GM18873 (cell line): ENCODE data around the gene CDC40.
"Not testable (repeated sequence)": the region's sequence is repeated elsewhere in the genome, so short reads cannot be mapped to it uniquely, and the experiment has no call there.

Source experiments
- ATAC-seq: cut with Tn5 transposase; IDR thresholded peaks from one replicate; pipeline ENCODE4 v1.9.1; 2021; ENCODE audit warnings: mild to moderate bottlenecking, moderate library complexity, moderate number of reproducible peaks; ENCODE audit not compliant: unreplicated experiment, low FRiP score

Gene CDC40

DNA sequence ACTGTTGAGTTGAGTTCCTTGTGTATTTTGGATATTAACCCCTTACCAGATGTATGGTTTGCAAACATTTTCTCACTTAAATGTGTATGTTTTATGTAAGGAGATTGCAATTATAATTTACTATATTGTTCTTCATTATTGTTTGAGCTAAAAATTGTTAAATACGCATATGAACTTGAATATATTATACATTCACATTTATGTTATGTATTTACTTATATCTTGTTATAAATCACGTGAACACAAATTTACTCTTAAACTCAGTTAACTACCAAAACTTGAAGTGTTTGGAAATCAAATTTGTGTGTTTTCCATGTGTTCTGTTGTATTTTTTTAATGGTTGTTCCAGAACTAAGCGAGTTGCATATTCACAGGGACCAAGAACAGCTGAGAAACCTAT lies 18.3 kb downstream of the CDC40 start:
- ATAC-seq: no peak

DNA sequence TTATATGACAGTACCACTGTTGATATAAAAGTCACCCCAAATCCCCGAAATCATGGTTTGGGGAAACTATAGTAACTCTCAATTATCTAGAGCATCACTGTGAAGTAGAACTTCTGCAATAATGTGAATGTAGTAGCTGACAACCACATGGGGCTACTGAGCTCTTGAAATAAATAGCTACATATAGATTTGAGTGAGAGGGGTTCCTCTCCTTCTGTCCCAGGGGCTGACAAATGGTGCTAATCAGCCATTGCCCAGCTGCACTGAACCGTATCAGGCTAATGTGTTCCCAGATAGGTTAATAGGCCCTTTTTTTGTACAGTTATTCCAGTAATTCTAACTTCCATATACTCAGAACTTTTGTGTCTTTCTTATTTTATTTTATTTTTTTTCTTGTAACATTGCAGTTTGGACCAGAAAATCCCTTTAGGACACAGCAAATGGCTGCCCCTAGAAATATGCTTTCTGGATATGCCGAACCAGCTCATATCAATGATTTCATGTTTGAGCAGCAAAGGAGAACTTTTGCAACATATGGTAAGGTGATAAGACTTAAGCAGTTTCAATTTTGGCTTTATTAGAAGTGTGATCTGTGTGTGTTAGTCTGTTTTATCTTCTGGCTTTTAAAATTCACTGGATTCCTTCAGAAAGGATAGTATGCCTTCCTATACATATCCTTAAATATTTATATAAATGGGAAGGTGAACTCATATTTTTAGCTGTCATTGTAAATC lies 21.1 kb downstream of the CDC40 start:
- no peak for ATAC-seq

DNA sequence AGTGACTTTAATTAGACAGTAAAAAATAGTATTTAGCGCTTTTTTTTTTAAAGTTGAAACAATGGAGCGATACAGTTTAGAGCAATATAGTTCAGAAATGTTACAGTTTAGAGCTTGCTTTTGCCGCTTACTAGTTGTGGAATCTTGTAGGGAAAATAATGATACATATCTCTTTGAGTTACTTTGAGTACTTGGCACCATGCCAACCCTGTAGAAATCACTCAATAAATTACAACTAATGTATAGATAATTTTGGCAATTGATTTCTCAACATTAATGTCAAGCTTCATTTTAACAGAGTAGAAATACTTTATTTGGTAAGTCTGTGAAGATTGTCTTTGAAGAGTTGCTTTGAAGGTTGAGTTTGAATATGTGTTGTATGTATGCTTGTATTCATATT lies 27.4 kb downstream of the CDC40 start:
- no peak for ATAC-seq

DNA sequence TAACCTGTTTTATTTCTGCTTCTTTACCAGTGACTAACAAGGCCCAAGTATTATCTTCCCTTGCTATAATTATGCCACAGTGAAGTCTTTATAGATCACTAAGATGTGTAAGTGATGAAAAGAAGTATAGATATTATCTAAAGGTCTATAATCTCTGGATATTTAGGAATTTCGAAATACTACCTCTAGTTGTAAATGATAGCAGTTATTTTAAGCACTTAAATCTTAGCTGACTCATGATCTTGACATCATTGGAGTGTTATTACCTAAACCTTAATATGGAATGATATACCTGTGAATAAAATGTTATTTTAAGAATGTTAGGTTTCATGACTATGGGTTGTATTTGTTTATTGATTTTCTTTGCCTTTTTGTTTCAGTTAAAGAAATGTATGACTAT lies 31.5 kb downstream of the CDC40 start:
- no peak for ATAC-seq

DNA sequence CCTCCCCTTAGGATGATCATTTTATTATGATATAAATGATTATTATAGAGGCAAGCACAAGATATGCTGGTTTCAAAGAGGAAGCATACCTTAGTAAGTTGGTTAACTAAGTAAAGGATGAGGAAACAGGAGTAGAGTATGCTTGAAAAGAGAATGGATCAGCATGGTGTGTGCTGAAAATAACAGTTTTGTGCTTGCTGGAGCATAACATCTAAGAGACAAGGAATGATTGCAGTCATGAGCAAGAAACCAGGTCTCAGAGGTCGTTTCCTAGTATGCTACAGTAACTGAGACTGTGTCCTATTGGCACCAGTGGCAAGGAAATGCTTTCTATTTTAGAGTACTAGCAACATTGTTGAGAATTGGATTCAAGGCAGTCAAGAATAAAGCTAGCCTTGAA lies 34.1 kb downstream of the CDC40 start:
- no peak for ATAC-seq

DNA sequence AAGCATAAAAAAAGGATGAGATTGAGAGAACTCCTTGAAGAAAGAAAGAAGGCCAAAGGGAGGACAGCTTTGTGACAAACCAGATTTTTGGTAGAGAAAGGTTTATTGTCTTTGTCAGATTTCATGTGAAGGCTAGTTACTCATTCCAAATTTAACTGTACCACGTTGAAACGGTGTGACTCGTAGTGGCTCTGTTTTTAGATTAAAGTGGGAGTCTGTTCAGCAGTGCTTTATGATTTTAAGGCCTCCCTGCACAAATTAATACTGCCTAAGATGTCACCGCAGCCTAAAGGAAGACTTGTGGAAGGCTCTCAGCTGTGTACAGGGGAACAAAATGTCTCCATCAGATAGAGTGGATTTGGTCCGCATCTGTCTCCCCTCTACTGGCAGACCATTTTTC lies 35.9 kb downstream of the CDC40 start:
- no peak for ATAC-seq

DNA sequence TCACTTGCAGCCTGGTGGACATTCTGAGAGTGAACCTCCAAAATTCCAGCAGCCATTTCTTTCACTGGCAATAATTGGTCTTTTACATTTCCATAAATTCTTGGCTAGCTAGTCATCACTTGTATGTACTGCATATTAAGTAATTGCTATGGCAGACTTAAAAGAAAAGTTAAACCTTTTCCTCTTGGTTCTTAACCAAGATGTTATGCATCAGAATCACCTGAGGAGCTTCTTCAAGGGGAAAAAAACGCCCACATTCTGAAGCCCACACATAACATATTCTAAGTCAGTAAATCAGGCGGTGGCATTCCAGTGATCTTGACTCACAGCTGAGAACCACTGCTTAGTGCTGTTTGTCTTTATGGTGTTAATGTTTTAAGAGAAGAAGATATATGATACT lies 37.0 kb downstream of the CDC40 start:
- no peak for ATAC-seq

DNA sequence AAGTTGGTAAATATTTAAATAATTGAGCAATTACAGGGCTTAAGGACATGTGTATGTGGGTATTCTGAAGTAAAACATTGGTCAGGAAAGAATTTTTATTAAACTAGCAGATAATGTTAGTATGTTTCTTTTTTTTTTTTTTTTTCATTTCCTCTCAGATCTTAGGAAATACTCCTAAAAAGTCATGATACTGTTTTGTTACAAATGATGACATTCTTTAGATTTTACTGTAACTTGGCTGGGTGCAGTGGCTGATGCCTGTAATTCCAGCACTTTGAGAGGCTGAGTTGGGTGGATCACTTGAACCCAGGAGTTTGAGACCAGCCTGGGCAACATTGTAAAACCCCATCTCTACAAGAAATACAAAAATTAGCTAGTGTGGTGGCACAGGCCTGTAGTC lies 41.5 kb downstream of the CDC40 start:
- no peak for ATAC-seq

DNA sequence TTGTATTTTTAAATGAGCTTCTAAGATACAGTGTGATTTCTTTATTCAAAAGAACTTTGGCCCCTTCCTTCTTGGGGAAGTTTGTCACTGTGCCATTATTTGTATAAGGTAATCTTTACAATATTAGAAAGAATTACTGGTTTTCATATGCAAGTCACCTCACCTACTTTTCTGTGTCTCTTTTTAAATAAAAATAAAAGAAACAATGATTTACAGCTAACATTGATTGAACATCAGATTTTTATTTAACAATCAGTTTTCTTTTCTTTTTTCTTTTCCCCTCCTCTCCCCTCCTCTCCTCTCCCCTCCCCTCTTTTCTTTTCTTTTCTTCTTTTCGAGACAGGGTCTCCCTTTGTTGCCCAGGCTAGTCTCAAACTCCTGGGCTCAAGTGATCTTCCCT lies 46.0 kb downstream of the CDC40 start:
- no peak for ATAC-seq

DNA sequence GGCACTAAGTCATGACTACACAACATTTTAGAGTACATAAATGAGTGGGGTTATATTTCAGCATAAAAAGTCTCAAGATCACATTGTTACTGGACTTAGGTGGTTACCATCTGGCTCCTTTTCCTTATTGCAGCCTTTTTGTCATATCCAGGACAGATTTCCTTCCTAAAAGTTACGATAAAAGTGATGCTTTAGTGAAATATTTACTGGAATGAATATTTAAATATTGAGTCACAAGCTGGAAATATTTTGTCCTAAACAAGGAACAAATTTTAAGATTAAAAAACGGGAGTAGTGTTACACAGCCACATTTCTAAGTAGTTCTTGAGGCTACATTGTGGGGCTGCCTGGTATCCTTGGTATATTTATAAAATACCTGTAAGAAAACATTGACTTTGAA lies 52.2 kb downstream of the CDC40 start:
- no peak for ATAC-seq

DNA sequence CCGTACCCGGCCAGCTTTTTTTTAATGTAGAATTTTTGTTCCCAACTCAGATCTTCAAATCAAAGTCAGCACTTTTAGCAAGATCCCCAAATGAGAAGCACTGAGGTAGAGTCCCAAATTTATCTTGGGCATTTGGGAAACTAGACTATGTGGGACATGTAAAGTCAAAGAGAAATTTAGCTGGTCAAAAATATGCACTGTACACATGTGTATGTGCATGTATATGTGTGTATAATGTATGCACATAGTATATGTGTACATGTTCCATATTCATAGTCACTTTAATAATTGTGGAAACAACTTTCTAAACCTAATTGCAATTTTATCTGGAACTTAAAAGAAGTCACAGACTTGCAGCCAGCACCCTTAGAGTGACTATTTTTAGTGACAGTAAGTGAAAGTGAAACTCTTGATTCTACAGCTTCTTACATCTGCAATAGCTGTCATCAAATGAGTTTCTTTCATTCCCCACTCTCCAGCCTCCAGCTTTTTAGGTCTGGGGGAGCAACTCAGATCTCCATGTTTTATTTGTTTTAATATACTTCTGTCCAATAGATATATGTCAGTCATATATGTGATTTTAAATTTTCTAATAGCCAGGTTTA lies 53.6 kb downstream of the CDC40 start:
- ATAC-seq: peak; percentile 90

DNA sequence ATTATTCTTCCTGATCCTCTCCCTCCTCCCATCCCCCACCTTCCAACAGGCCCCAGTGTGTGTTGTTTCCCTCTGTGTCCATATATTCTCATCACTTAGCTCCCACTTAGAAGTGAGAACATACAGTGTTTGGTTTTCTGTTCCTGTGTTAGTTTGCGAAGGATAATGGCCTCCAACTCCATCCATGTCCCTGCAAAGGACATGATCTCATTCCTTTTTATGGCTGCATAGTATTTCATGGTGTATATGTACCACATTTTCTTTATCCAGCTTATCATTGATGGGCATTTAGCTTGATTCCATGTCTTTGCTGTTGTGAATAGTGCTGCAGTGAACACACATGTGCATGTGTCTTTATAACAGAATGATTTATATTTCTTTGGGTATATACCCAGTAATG lies 55.8 kb downstream of the CDC40 start:
- not testable (repeated sequence) for ATAC-seq

DNA sequence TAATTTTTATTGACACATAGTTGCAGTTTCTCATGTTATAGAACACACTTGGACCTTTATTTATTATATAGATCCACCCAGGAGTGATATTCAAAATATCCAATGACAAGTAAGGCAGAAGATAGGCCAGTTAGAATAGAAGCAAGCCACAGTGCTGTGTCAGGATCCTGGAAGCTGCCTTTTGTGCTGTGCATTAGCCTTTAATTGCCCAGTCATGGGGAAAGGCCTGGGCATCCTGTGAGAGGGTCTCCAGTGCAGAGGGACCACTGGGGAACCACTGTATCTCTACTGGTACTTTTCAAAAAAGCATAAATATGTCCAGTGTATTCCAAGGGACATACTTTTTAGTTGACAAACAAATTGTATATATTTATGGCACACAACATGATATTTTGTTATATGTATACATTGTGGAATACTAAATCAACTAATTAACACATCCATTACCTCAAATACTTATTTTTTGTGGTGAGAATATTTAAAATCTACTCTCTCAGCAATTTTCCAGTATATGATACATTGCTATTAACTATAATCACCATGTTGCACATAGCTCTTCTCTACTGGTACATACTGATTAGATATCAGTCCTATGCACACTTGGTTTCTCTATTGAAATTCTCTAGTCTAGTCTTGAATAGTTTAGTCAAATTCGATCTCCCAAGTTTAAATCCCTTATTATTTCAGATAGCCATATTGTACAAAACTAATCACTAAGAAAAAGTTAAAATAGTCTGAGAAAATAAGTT lies 59.5 kb downstream of the CDC40 start:
- no peak for ATAC-seq

DNA sequence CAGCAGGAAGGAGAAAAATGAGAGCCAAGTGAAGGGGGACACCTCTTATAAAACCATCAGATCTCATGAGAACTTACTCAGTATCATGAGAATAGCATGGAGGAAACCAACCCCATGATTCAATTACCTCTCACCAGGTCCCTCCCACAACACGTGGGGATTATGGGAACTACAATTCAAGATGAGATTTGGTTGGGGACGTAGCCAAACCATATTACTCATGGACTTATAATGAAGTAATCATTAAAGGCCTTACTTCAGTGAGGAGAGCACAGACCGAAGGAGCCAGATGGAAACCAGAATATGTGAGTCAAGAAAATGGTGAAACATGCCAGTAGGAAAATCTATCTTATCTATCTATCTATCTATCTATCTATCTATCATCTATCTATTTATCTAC lies 64.4 kb downstream of the CDC40 start:
- not testable (repeated sequence) for ATAC-seq

DNA sequence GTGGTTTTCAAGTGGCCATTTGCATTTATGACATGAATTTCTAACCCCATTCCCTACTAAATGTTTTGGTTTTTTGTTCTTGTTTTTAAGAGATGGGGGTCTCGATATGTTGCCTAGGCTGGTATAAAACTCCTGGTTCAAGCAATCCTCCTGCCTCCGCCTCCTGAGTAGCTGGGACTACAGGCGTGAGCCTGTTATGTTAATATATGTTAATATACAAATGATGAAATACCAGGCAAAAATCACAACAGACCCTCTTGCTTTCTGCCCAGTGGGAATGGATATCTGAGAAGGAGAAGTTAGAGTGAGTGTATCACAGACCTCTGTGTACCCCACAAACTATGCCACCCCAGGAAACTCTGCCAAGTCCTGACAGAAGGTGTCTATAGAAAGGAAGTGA lies 66.2 kb downstream of the CDC40 start:
- ATAC-seq: no peak

DNA sequence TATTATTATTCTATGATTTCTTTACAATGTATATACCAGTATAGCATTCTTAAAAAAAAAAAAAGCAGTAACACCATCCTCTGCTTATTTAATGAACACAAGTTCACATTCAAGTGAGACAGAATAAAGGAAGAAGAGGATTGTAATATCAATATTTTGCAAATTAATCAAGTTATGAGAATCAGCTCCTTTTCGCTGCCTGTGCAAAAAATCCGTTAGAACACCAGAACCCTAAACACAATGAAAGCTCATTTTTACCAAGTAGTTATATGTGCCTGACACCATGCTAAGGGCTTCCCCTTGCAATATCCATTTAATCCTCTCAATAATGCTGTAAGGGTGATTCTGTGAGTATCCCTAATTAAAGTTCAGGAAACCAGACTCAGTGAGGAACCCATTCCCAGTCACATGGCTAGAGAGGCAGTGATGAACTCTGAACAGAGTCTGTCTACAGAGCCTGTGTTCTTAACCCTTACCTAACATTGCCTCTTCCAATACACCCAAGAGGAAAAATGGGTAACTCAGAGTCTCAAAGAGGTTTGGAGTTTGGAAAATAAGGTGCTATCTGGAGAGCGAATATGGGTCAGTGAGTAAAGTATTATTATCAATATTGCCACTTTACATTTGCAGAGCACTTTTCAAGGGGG lies 66.8 kb downstream of the CDC40 start:
- ATAC-seq: no peak

DNA sequence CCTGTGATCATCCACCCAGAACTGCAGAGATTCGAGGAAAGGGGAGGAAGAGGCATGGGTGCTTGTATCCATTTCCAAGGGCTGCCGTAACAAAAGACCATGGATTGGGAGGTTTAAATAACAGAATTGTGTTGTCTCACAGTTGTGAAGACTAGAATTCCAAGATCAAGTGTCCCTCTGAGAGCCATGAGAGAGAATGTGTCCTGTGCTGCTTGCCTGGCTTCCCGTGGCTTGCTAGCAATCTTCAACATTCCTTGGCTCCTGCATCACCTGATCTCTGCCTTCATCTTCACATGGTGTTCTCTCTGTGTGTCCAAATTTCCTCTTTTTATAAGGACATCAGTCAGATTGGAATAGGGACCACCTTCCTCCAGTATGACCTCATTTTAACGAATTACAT lies 69.8 kb downstream of the CDC40 start:
- ATAC-seq: no peak

DNA sequence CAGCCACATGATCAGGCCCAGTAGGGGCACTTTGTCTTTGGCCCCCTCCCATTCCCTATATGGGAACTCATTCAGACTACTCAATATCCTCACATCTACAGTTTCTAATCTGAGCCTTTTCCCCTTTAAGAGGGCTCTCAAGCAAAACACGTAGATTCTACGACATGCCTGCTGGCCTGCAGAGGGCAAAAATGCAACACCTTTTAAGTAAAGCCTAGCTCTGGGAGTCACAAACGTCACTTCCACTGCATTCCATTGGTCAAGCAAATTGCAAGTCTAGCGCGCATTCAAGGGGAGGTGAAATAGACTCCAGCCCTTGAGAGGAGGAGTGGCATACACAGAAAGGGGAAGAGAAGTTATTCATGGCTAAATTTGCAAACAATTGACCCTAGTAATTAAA lies 70.6 kb downstream of the CDC40 start:
- no peak for ATAC-seq

DNA sequence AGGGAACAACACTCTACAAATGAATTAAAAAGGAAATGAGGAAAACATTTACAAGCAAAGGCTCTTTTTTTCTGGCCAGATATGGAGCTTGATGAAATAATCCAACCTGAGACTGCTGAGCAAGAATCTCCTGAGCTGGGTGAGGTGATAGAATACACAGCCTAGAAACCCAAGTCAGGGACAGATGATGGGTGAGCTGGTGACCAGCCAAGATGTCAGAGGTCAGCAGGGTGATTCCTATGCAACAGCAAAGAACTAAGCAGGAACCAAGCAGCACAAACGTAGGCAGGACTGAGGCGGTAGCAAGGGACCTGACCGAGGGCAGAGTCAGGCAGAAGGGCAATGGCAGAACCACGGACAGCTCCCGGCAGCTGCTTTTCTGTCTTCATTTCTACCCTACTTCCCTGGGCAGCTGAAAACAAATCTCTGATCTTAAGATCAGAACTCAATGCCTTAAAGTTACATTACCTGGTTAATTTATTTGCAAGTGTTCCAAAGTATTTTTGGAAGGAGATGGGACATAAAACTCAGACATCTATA lies 75.1 kb downstream of the CDC40 start:
- ATAC-seq: no peak

DNA sequence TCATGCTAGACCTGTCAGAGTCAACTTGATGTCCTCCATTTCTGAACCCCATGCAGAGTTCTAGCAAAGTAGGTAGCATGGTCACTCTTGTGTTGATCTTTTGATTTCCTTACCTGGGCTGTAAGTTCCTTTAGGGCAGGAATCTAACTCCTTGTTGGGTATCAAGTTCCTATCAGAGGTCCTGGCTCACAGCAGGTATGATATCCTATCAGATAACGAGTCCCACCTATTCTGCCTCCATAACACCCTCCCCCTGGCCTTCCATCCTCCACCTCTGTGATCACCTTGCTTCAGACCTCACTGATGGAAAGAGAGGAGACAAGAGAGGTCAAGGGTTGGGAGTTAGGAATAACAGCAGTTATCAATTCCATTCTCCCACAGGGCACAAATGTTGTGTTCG lies 76.1 kb downstream of the CDC40 start:
- ATAC-seq: no peak

DNA sequence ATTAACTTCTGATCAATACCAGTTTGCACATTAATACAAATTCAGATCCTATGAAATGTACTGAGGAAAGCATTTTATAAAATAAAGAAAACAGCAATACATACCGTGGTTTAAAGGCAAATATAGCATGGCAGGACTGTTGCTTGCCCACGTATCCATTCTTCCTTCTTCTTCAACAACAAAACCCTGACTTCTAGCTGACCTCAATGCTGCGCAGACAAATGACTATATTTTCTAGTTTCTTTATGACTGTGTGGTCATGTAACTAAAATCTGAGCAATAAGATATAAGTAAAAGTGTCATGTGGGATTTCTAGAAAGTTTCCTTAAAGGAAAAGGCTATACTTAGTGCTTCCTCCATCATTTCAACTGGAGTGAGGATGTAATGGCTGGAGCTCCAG lies 85.0 kb downstream of the CDC40 start:
- peak; percentile 47 for ATAC-seq
